GM15510 (cell line): Measurements from ENCODE around the gene NCEH1.

ENCODE experiments used
- POLR2A ChIP-seq: IDR thresholded peaks from 3 replicates; pipeline ENCODE4 v1.6.1; 2011; ENCODE audit warnings: borderline replicate concordance; ENCODE audit not compliant: insufficient read length; ENCODE audit errors: extremely low read depth

Gene NCEH1

DNA sequence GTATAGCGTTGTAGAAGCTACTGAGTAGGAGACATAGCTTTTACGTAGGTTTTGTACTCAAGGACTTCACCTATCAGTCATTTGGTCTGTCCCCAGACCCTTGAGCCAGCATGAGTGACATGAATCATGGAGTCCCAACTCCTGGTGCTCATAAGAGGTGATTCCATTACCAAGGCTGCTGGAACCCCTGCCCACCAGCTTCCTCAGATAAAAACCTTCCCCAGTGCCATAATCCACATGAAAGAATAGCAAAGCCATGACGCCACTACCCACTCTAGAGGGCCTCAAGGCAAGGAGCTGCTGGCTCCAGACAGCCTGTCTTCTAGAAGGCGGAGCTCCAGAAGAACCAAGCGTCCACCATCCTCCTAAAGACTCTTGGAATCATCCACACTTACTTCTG lies 69.6 kb downstream of the NCEH1 start:
- no peak for TF ChIP-seq POLR2A

DNA sequence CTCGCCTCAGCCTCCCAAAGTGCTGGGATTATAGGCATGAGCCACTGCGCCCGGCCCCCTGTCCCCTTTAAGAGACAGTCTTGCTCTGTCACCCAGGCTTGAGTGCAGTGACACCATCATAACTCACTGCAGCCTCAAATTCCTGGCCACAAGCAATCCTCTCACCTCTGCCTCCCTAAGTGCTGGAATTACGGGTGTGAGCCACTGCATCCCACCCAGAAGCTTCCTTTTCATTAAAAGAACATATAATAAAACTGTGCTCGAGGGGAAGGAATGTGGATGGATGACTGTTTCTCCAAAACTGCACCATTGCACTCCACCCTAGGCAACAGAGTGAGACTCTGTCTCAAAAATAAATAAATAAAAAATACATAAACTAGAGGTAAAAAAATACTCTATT lies 70.1 kb downstream of the NCEH1 start:
- TF ChIP-seq POLR2A, result no peak

- TF ChIP-seq POLR2A, result no peak
These were observed 75.3 kb downstream of the NCEH1 start for GRCh38 chr3:172635588-172635987.

GRCh38 chr3:172634948-172635347 lies 75.9 kb downstream of the NCEH1 start:
- no peak for TF ChIP-seq POLR2A

DNA sequence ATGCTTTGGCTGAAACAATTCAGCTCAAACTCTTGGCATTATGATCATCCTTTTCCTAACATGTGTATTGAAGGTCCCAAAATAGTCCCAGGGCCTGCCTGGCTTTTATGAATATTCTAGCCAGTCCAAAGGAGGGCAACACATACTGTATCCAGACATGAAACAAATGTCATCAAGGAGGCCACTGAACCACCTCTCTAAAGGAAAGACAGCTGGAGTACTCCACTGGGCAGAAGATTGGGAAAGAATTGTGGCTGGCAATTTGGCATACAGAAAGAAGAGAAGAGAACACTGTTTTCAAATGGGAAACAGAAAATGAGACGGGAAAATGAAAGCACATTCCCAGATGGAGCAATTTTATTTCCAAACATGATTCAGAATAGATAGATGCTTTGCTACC lies 80.6 kb downstream of the NCEH1 start:
- no peak for TF ChIP-seq POLR2A

DNA sequence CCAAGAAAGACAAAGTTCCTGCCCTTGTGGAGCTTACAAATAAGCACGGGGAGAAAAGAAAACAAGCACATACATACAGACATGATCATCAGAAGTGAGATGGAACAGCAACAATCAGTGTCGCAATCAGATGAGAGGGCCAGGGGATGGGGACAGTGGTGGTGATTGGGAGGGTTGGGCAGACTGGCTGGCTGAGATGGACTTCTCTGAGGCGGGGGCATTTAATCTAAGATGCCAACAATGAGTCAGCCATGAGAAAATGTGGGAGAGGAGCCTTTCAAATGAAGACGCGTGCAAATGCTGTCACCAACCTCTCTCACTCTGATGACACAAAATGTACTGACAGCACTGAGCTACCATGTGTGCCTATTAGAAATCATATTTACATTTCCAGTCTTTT lies 81.4 kb downstream of the NCEH1 start:
- TF ChIP-seq POLR2A, result no peak

GRCh38 chr3:172627057-172627809 lies 83.6 kb downstream of the NCEH1 start:
- no peak for TF ChIP-seq POLR2A

- TF ChIP-seq POLR2A, result no peak
These were observed 84.7 kb downstream of the NCEH1 start for GRCh38 chr3:172626021-172626640.

DNA sequence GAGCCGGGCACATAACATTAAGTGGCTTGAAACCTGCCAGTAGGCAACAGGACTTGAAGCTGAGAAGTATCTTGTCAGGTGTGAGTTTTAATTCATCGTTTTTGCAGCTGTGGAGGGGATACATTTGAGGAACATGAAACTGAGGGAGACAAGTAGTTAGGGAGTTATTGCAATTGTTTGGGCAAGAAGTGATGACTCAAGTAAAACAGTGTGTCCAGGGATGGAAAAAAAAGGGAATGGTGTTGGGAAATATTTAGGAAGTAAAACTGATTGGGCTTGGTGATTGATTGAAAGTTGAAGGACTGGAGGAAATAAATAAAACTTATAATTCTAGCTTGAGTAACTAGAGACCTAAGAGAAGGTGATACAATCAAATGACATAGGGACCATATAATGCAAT lies 85.5 kb downstream of the NCEH1 start:
- TF ChIP-seq POLR2A, result no peak

GRCh38 chr3:172624999-172625398 lies 85.9 kb downstream of the NCEH1 start:
- TF ChIP-seq POLR2A, result no peak

- TF ChIP-seq POLR2A, result no peak
These were observed 87.8 kb downstream of the NCEH1 start for GRCh38 chr3:172622916-172623700.

DNA sequence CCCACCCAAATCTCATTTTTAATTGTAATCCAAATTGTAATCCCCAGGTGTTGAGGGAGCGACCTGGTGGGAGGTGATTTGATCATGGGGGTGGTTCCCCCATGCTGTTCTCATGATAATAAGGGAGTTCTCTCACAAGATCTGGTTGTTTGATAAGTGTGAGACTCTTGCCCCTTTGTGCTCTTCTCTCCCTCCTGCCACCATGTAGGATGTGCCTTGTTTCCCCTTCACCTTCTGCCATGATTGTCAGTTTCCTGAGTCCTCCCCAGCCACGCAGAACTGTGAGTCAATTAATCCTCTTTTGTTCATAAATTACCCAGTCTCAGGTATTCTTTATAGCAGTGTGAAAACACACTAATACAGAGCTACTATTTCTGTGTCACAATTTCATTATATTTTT lies 88.7 kb downstream of the NCEH1 start:
- no peak for TF ChIP-seq POLR2A

- no peak for TF ChIP-seq POLR2A
These were observed 92.9 kb downstream of the NCEH1 start for GRCh38 chr3:172617976-172618375.

GRCh38 chr3:172617013-172617706 lies 93.7 kb downstream of the NCEH1 start:
- no peak for TF ChIP-seq POLR2A

- no peak for TF ChIP-seq POLR2A
These were observed 94.8 kb downstream of the NCEH1 start for GRCh38 chr3:172616031-172616461.
